HG02763 (cell line): ENCODE data around the gene LINC01488.

Experiments used
- ATAC-seq: cut with Tn5 transposase; IDR thresholded peaks from one replicate; pipeline ENCODE4 v1.9.1; 2021; ENCODE audit warnings: mild to moderate bottlenecking, moderate library complexity; ENCODE audit not compliant: unreplicated experiment

Gene LINC01488

DNA sequence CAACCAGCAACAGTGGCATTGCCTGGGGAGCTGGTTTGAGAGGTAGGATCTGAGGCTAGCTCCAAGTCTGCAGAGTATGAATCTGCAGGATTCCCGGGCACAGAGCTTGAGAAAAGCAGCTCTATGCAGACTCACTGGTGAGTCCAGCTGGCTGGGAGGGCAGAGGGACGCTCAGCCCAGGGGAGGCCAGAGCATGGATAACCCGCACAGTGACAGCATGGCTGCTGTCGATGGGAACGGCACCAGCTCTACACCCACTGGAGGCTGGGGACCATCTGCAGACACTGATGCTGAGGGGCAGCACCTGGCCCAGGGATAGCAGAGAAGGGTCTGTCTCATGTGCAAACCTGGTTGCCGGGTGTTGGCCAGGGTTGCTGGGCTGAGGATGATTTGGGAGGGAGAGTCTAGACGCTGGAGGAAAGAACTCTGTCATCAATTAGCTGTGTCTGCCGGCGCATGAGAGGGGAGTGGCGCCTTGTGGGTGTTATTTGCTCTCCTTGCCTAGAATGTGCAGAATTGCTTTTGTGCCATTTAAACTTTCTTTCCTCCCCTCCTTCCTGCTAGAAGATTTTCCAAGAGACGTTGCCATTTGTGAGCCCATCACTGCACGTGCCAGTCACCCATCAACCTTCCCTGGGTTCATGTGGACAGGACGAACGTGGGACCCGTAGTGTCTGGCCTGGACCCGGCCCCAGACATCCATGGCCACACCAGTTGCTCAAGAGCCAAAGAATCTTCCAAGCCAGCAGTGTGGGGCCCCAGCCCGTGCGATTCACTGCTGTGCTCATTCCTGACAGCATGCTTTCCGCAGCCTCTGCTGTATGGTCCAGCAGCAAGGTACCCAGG lies 19.1 kb upstream of the LINC01488 start:
- ATAC-seq: no peak

GRCh38 chr11:69463181-69463994 lies 18.1 kb upstream of the LINC01488 start:
- no peak for ATAC-seq

- ATAC-seq: no peak
These were observed 17.2 kb upstream of the LINC01488 start for GRCh38 chr11:69463995-69464960.

DNA sequence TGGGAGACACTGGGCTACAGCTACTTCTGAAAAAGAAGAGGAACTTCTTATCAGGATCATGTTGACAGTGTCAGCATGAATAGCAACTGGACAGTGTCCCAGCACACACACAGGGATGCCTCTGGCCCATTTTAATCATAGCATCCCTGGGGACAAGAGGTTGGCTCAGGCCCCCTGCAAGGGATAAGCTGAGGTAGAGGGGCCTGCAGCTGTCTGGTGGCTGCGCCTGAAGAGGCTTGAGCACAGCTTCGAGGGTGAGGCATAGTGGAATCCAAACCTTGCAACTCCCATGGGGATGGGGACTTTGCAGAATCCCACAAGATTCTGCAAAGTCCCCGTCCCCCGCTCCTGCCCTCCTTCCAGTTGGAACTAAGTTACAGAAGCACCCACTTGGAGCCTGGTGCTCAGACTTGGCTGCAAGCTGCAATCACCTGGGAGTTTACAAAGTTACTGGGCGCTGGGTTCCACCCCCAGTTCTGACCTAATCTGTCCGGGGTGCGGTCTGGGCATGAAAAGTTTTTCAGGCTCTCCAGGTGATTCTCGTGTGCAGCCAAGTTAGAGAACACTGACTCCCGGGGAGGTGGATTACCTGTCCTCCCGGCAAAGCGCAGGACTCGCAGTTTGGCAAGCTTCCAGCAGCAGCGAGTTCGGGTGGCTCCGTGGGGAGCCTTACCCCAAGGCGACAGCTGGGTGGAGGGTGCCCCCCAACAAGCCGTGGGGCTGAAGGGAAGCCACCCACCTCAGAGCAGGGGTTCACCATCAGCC lies 16.0 kb upstream of the LINC01488 start:
- no peak for ATAC-seq

GRCh38 chr11:69466039-69466438 lies 15.4 kb upstream of the LINC01488 start:
- ATAC-seq: no peak

DNA sequence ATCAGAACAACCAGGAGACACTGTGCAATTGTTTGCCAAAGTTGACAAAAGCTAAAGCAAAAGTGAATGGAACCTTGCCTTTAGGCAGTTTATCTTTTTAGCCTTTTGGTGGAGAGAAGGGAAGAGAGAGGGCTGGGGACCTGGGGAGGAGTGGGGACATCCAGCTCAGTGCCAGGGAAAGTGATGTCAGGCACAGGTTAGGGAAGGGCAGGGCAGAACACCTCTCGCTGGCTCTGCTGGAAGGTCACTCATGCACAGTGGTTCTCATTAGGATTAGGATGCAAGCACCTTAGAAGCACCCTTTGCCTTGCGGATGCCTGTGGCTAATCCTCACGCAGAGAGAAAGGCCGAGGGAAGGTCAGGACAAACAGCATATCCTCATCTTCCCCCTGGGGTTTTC lies 14.3 kb upstream of the LINC01488 start:
- no peak for ATAC-seq

DNA sequence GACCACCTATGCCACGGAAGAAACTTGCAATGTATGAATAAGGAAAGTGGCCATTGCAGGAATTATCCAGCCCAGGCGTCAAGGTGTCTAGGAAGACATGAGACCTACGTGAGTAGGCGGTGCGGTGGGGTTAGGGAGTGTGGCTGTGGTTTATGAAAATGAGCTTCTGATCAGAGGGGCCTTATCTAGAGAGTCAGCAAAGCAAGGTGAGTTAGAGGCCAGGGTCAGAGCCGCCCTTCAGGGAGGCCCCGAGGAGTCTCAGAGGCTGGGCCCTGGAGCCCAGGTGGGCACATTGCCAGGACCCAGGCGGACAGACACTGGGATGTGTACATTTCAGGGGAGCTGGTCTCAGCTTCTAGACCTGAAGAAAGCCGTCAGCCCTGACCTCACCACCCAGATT lies 13.8 kb upstream of the LINC01488 start:
- no peak for ATAC-seq

DNA sequence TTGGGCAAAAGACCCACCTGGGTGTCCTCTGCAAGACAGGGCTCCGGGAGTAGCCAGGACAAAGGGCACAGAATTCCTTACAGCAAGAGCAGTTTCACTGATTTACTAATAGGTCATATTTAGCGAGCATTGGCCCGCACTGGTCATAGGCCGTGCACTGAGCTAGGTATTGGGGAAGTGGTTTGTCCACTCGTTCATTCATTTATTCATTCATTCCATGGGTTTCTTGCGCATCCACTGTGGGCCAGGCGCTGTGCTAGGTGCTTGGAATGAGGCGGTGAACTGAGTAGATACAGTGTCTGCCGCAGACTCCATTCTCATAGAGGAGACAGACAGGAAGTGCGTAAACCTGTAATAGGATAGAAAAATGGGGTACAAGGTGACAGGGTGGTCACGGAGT lies 13.2 kb upstream of the LINC01488 start:
- ATAC-seq: no peak

- no peak for ATAC-seq
These were observed 12.3 kb upstream of the LINC01488 start for GRCh38 chr11:69468911-69469885.

DNA sequence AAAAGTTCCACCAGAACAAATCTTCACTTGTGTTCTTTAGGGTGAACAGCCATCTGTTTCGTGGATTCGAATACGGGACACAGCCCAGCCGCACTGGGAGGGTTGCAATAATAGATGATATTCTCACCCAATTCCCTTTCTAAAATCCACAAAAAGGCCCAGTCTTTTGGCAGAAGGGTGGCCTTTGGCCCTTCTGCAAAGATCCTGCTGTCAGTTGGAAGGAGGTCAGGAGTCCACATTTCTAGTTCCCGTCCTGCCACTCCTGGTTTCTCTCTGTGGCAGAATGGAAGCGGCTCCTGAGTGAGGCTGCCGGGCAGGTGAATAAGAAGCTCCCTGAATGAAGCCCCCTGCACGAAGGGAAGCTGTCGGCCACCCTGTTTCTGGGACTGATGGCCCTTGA lies 11.2 kb upstream of the LINC01488 start:
- no peak for ATAC-seq

DNA sequence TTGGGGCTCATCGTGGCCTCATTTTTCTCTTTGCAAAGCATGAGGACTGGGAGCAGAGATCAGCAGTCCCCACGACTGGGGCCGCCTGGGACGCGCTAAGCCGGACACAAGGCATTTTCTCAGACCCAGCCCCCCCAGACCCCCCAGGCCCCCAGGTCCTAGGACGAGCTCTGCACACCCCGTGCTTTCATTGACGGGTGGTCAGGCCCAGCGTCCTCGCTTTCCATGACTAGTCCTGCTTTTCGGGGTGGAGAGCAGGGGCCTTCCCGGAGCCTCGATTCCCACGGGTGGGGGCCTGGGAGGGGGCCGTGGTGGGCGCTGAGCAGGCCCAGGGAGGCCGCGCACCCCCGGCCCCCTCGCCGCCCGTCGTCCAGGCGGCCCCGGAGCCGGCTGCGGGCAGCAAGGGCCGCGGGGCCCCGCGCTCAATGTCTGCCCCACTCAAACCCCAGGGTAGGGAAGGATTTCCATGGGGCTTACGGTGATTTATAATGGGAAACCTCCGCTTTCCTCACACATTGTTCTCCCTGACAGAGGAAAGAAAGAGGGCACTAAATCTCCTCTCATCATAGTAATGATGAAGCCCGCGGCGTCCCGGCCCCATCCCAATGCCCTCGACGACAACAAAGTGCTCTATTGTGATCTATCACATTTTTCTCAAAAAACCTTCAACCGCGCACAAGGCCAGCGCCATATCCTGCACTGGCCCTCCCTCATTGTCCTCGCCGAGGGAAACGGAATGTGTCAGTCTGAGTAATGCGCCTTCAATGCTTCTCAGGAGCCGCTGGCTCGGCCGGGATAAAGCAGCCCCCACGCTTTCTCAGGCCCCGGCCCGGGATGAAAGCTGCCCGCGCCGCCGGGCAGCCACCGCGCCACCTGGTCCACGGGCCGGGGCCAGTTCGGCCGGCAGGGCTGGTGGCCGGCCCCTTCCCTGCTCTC lies 10.4 kb upstream of the LINC01488 start:
- ATAC-seq: no peak

DNA sequence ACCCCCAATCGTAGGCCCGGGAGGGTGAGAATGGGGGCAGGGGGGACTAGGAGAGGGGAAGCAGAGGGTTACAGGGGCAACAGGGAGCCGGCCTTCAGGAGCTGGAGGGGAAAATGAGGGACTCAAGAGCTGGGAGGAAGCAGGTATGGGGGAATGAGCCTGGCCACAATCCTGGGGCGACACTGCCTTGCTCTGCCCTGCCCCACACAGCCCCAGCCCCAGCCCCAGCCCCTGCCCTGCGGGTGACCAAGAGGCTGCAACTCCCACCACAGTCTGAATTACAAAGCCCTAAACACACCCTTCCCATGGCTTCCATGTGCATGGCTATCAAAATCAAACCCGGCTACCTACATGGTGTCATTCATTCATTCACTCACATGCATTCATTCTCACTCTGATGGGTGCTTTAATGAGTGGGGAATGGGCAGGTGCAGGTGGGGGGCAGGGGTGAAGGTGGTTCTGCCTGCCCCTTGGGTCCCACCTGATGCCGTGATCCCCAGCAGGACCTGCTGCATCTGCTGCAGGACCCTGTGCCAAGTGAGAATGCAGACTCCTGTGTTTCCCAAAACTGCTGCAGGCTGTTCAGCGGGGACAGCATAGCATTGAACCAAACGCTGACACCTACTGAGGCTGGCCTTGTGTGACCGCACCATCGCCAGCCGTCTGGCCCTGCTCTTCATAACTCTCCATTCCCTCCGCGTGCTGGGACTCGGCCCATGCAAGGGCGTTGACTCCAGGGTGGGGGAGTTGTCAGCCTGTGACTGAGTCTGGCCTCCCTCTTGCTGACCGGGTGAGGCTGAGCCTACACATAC lies 9.5 kb upstream of the LINC01488 start:
- no peak for ATAC-seq

GRCh38 chr11:69472541-69473275 lies 8.8 kb upstream of the LINC01488 start:
- no peak for ATAC-seq

- no peak for ATAC-seq
These were observed 8.1 kb upstream of the LINC01488 start for GRCh38 chr11:69473276-69473845.

DNA sequence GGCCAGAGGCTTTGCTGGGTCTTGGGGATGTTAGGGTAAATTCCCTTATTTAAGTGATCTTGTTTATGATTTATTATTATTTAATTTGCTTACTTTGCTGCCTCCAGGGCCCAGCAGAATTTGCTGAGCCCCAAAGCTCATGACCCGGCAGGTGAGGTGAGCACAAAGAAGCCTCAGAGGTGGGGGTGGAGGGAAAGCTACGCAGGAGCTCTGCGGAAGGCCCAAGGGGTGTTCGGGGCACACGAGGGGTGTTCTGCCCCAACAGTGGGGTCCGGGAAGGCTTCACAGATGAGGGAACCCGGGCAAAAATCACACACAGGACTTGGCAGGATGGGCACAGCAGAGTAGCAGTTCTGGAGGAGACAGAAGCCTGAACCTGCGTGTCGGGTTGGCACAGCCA lies 6.7 kb upstream of the LINC01488 start:
- no peak for ATAC-seq
